Measurements from ENCODE around the gene MLPH. TPM values are rescaled to one million over a fixed set of nuclear protein-coding genes. Genes with fewer than 3 reads are reported as not detected.

Gene MLPH
- total and polyA plus RNA-seq, 2 of the 13 experiments (the other 11 are each of a cell fraction or from before 2014, with no cell fraction given), result 0.12 TPM; not detected in 1

GRCh38 chr2:237593596-237594320 is 106.7 kb downstream of the MLPH start (continued):
- TF ChIP-seq MAF1 (CRISPR knock-in tag; IDR thresholded peaks at IDR 0.05; ENCODE audit: borderline replicate concordance), result peak; percentile 64; the same call in 1 of the 2 replicates
- TF ChIP-seq ZNF20 (CRISPR knock-in tag; IDR thresholded peaks at IDR 0.05), result no peak
- TF ChIP-seq ZNF724P (CRISPR knock-in tag; IDR thresholded peaks at IDR 0.05; ENCODE audit: borderline replicate concordance), result 0 out of 2 replicates have a peak, but pooled peaks have one; percentile 38
- TF ChIP-seq CTCF (CRISPR knock-in tag; IDR thresholded peaks at IDR 0.05), result 0 out of 2 replicates have a peak, but pooled peaks have one; percentile 3
- TF ChIP-seq ATM (IDR thresholded peaks at IDR 0.05; ENCODE audit: borderline replicate concordance), result no peak
- TF ChIP-seq ZNF446 (CRISPR knock-in tag; IDR thresholded peaks at IDR 0.05), result no peak
- TF ChIP-seq ZBTB7B (CRISPR knock-in tag; IDR thresholded peaks at IDR 0.05), result no peak
- 0 out of 2 replicates have a peak, but pooled peaks have one; percentile 50 for TF ChIP-seq E2F2 (CRISPR knock-in tag; IDR thresholded peaks at IDR 0.05; ENCODE audit: borderline replicate concordance)
- TF ChIP-seq CBX5 (CRISPR knock-in tag; IDR thresholded peaks at IDR 0.05; ENCODE audit: borderline replicate concordance), result 0 out of 2 replicates have a peak, but pooled peaks have one; percentile 8
- no peak for TF ChIP-seq ARID3A (IDR thresholded peaks at IDR 0.05; ENCODE audit: low read depth, low read length)
- no peak for TF ChIP-seq TFAP4 (IDR thresholded peaks at IDR 0.05; ENCODE audit: borderline replicate concordance, low read depth)
- no peak for TF ChIP-seq SKIL (CRISPR knock-in tag; IDR thresholded peaks at IDR 0.05; ENCODE audit: borderline replicate concordance)
- TF ChIP-seq NONO (IDR thresholded peaks at IDR 0.05), result no peak
- TF ChIP-seq NONO (CRISPR knock-in tag; conservative IDR thresholded peaks at IDR 0.05), result no peak
- no peak for TF ChIP-seq ZNF138 (CRISPR knock-in tag; IDR thresholded peaks at IDR 0.05; ENCODE audit: low read depth)
- no peak for TF ChIP-seq SALL1 (CRISPR knock-in tag; IDR thresholded peaks at IDR 0.05)
- TF ChIP-seq NR1H2 (CRISPR knock-in tag; IDR thresholded peaks at IDR 0.05; ENCODE audit: borderline replicate concordance, low read depth), result no peak
- no peak for TF ChIP-seq REPIN1 (CRISPR knock-in tag; IDR thresholded peaks at IDR 0.05; ENCODE audit: borderline replicate concordance, low read depth)
- no peak for TF ChIP-seq ATF2 (CRISPR knock-in tag; IDR thresholded peaks at IDR 0.05)
- peak; percentile 29; the same call in 1 of the 2 replicates for TF ChIP-seq MED1 (CRISPR knock-in tag; IDR thresholded peaks at IDR 0.05)
